Esophagus muscularis mucosa (tissue), 4 donors: ENCODE measurements around the gene ASPHD2. TPM values are rescaled to one million over a fixed set of nuclear protein-coding genes. Genes with fewer than 3 reads are reported as not detected.
"Not testable (repeated sequence)": the region's sequence is repeated elsewhere in the genome, so short reads cannot be mapped to it uniquely, and the experiment has no call there.

ENCODE experiments used
- DNase-seq: peaks from one replicate; pipeline ENCODE4 v3.0.0-alpha.2; 2017; ENCODE audit errors: extremely low spot score
- H3K27ac ChIP-seq, 4 donors: fragments of 200-600 bp; sonication (generic); replicated peaks in 1 of 4; 1 replicate in 3 of 4; 2 replicates in 1 of 4; pipeline ENCODE4 v1.5.1; 2016 to 2019; ENCODE audit warnings: mild to moderate bottlenecking in 1 of 4
- H3K27me3 ChIP-seq, 4 donors: fragments of 200-600 bp; sonication (generic); one replicate each; pipeline versions ENCODE4 v1.5.1 to v1.6.0; 2016 to 2019
- H3K36me3 ChIP-seq, 4 donors: fragments of 200-600 bp; sonication (generic); one replicate each; pipeline ENCODE4 v1.5.1; 2016 to 2019
- H3K4me1 ChIP-seq, 4 donors: fragments of 200-600 bp; sonication (generic); one replicate each; pipeline ENCODE4 v1.5.1; 2016 to 2019
- H3K4me3 ChIP-seq, 4 donors: fragments of 200-600 bp; sonication (generic); 1 replicate in 2 of 4; 2 replicates in 2 of 4; pipeline ENCODE4 v1.5.1; 2016 to 2019; ENCODE audit warnings: mild to moderate bottlenecking in 4 of 4, moderate library complexity in 1 of 4
- H3K9me3 ChIP-seq, 4 donors: fragments of 200-600 bp; sonication (generic); 1 replicate in 3 of 4; 2 replicates in 1 of 4; pipeline ENCODE4 v1.5.1; 2016 to 2019
- EP300 ChIP-seq: sonication (generic); formaldehyde crosslinking; IDR thresholded peaks from one replicate; pipeline ENCODE4 v1.6.1; 2017; ENCODE audit warnings: antibody characterized with exemption
- POLR2A ChIP-seq: fragments of 450-650 bp; IDR thresholded peaks from one replicate; pipeline ENCODE4 v1.6.1; 2017; ENCODE audit warnings: antibody characterized with exemption, moderate library complexity, mild to moderate bottlenecking, low read depth
- POLR2AphosphoS5 ChIP-seq, 2 donors: sonication (generic); formaldehyde crosslinking; IDR thresholded peaks; one replicate each; pipeline ENCODE4 v1.6.1; 2017; ENCODE audit warnings: antibody characterized with exemption in 2 of 2
- WGBS: methylation state at CpG from one replicate; pipeline ENCODE4 v1.1.5; 2018; 5-methylcytosine and 5-hydroxymethylcytosine counted together
- intact Hi-C: fragments of 100-400 bp; cut with DNase I; formaldehyde crosslinking; loops from one replicate; pipeline ENCODE4 v1.15.1; 2023
- total RNA-seq, 4 donors: library from RNA; depleted of rRNA; stranded (reverse); fragments of >200 nt; gene quantifications; one replicate each; pipeline versions ENCODE4 v1.1.0 to v1.2.1, GENCODE V29; 2016
- TF ChIP-seq, protein P1 (sequence below), 3 experiments: fragments of 200-600 bp in 2 of 3; fragments of 450-650 bp in 1 of 3; sonication (generic) in 2 of 3; IDR thresholded peaks; one replicate each; pipeline ENCODE4 v1.5.1; 2017 to 2019; ENCODE audit warnings: antibody characterized with exemption in 3 of 3, mild to moderate bottlenecking in 2 of 3, moderate library complexity in 1 of 3

Gene ASPHD2
- total RNA-seq, 4 donors from 2014 or later: 0.42 to 1.1 (median 0.88) TPM

- TF ChIP-seq, protein P1, sequence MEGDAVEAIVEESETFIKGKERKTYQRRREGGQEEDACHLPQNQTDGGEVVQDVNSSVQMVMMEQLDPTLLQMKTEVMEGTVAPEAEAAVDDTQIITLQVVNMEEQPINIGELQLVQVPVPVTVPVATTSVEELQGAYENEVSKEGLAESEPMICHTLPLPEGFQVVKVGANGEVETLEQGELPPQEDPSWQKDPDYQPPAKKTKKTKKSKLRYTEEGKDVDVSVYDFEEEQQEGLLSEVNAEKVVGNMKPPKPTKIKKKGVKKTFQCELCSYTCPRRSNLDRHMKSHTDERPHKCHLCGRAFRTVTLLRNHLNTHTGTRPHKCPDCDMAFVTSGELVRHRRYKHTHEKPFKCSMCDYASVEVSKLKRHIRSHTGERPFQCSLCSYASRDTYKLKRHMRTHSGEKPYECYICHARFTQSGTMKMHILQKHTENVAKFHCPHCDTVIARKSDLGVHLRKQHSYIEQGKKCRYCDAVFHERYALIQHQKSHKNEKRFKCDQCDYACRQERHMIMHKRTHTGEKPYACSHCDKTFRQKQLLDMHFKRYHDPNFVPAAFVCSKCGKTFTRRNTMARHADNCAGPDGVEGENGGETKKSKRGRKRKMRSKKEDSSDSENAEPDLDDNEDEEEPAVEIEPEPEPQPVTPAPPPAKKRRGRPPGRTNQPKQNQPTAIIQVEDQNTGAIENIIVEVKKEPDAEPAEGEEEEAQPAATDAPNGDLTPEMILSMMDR (IDR thresholded peaks at IDR 0.05): no peak
- TF ChIP-seq EP300 (no peak), POLR2A (no peak), POLR2AphosphoS5 (IDR thresholded peaks at IDR 0.05) (no peak)
- intact Hi-C loops: no loop called here
- Histone ChIP-seq H3K4me1 (no peaks in the 10 kb centered on the region), H3K27me3 (peaks cover 0 to 36% (median 0%) of the 10 kb centered on the region in 4 donors), H3K27ac (no peak overlapping the region), H3K4me3 (no peak overlapping the region), H3K36me3 (no peaks in the 10 kb centered on the region), H3K9me3 (no peaks in the 10 kb centered on the region)
- 31% methylated on average over 6 of the region's 6 CpGs for whole genome bisulfite sequencing
- DNase-seq: no peak
Observed at GRCh38 chr22:26404851-26405421, 24.1 kb upstream of the ASPHD2 start.

DNA sequence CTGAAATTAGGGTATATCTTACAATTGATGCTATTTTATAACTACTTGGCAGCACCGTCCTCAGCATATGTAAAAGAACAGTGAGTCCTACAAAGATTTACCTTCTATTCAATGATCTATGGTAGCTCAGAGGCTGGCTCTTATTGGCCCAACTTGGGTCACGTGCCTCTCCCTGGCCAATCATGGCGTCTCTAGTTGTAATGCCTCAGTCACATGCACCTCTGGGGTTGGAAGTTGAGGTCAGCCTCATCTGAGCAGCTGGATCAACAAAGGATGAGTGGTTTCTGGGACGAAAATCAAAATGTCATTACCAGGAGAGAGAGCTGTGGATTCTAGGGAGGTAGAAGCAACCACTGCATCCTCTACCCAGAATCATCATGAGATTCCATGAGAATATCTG is 22.9 kb upstream of the ASPHD2 start:
- no peak for DNase-seq
- intact Hi-C loops: no loop called here
- 83% methylated on average over 4 of the region's 4 CpGs for WGBS

DNA sequence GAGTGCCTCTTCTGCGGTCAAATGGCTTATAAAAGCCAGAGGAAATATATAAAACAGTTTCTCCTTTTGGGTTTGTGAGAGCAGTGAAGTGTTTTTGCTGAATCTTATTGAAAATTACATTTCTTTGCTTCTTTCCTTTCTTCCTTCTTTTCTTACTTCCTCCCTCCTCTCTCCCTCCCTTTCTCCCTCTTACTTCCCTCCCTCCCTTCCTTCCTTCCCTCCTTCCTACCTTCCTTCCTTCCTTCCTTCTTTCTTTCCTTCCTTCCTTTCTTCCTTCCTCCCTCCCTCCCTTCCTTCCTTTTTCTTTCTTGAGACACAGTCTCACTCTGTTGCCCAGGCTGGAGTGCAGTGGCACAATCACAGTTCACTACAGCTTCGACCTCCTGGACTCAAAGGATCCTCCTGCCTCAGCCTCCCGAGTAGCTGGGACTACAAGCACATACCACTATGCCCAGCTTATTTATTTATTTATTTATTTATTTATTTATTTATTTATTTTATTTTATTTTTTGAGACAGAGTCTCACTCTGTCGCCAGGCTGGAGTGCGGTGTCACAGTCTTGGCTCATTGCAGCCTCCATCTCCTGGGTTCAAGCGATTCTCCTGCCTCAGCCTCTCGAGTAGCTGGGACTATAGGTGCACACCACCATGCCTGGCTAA is 20.4 kb upstream of the ASPHD2 start:
- intact Hi-C loops: not testable (repeated sequence)

More for the DNA sequence above, 22.9 kb upstream of the ASPHD2 start:
- Histone ChIP-seq H3K27ac (no peak overlapping the region), H3K36me3 (no peaks in the 10 kb centered on the region), H3K4me1 (no peaks in the 10 kb centered on the region), H3K4me3 (no peak overlapping the region), H3K27me3 (peaks cover 0 to 39% (median 0%) of the 10 kb centered on the region in 4 donors), H3K9me3 (no peaks in the 10 kb centered on the region)
- TF ChIP-seq, protein P1 (IDR thresholded peaks at IDR 0.05): no peak
- TF ChIP-seq POLR2A: no peak
- TF ChIP-seq POLR2AphosphoS5 (IDR thresholded peaks at IDR 0.05): no peak
- TF ChIP-seq EP300: no peak

DNA sequence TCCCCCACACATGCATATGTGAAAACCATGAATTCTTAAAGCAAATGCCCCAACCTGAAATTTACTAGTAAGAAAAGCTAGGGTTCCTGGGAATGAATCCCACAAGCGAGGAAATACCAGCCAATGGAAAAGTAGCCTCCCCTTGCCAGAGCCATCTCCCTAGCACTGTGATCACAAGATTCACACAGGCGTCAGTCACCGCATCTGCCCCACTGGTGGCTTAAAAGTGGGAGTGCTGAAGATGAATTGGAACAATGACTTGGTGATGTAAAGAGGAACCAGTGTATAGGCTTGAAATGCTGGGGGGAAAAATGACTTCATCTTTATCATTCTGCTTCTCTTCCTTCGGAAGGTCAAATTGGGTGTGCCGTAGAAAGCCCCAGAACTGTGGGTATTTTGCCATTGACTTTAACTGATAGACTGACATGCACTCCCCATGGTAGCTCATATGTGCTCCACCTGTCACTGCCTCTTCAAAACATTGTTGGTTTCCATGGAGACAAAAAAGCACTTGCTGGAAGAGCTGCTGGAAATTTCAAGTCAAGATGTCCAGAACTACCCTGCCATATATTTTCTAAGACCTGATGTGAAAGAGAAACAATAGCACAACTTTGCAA is 19.2 kb upstream of the ASPHD2 start:
- no peak for TF ChIP-seq EP300
- TF ChIP-seq, protein P1 (IDR thresholded peaks at IDR 0.05): no peak
- TF ChIP-seq POLR2AphosphoS5 (IDR thresholded peaks at IDR 0.05): no peak
- no peak for TF ChIP-seq POLR2A

More for the DNA sequence above, 20.4 kb upstream of the ASPHD2 start:
- DNase-seq, H3K27ac ChIP-seq, H3K9me3 ChIP-seq, H3K4me3 ChIP-seq, H3K36me3 ChIP-seq, H3K4me1 ChIP-seq: not testable (repeated sequence)
- peaks cover 0 to 52% (median 0%) of the 10 kb centered on the region in 4 donors for H3K27me3 ChIP-seq
- 94% methylated on average over 7 of the region's 7 CpGs for WGBS

DNA sequence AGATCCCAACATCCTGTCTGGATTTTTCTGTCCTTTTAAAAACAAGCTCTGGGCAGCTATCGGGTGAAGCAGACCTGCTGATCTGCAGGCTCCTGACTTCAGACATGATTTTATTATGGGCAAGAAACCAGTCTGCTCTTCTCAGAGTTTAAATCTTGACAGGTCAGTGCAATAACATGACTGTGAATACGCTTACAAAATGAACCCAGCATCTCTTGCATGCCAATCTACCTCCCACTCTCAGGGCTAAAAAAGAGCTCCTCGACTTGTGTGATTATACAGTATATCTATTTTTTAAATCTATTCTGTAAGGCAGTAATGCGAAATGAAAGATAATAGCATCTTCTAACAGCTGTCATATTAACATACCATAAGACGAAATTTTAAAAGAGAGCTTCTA is 18.7 kb upstream of the ASPHD2 start:
- no peak overlapping the region for H3K27ac ChIP-seq
- 50% methylated on average over 5 of the region's 5 CpGs for WGBS
- peaks cover 0 to 56% (median 0%) of the 10 kb centered on the region in 4 donors for H3K27me3 ChIP-seq
- H3K4me3 ChIP-seq: no peak overlapping the region
- no peaks in the 10 kb centered on the region for H3K9me3 ChIP-seq
- H3K36me3 ChIP-seq: no peaks in the 10 kb centered on the region
- no peak for DNase-seq
- TF ChIP-seq POLR2AphosphoS5 (IDR thresholded peaks at IDR 0.05): no peak
- TF ChIP-seq POLR2A: no peak
- no peak for TF ChIP-seq EP300
- TF ChIP-seq, protein P1 (IDR thresholded peaks at IDR 0.05): no peak
- intact Hi-C loops: no loop called here
- H3K4me1 ChIP-seq: no peaks in the 10 kb centered on the region

More for the DNA sequence above, 19.2 kb upstream of the ASPHD2 start:
- 62% methylated on average over 5 of the region's 5 CpGs for WGBS
- Histone ChIP-seq H3K4me3 (no peak overlapping the region), H3K4me1 (no peaks in the 10 kb centered on the region), H3K27ac (no peak overlapping the region), H3K27me3 (peaks cover 0 to 53% (median 0%) of the 10 kb centered on the region in 4 donors), H3K36me3 (no peaks in the 10 kb centered on the region), H3K9me3 (no peaks in the 10 kb centered on the region)
- intact Hi-C loops: no loop called here
- no peak for DNase-seq
